Head of caudate nucleus (tissue), 42 donors: ENCODE measurements around the gene CLMP.
"Not testable (repeated sequence)": the region's sequence is repeated elsewhere in the genome, so short reads cannot be mapped to it uniquely, and the experiment has no call there.

Experiments used
- DNase-seq, 42 donors: peaks; one replicate each; pipeline versions ENCODE4 v3.0.0 to v3.0.0-alpha.2; 2020 to 2021; ENCODE audit warnings: mixed read lengths in 7 of 42
- intact Hi-C: fragments of 100-400 bp; cut with DNase I; formaldehyde crosslinking; loops from one replicate; pipeline ENCODE4 v1.15.0; 2022

Gene CLMP

DNA sequence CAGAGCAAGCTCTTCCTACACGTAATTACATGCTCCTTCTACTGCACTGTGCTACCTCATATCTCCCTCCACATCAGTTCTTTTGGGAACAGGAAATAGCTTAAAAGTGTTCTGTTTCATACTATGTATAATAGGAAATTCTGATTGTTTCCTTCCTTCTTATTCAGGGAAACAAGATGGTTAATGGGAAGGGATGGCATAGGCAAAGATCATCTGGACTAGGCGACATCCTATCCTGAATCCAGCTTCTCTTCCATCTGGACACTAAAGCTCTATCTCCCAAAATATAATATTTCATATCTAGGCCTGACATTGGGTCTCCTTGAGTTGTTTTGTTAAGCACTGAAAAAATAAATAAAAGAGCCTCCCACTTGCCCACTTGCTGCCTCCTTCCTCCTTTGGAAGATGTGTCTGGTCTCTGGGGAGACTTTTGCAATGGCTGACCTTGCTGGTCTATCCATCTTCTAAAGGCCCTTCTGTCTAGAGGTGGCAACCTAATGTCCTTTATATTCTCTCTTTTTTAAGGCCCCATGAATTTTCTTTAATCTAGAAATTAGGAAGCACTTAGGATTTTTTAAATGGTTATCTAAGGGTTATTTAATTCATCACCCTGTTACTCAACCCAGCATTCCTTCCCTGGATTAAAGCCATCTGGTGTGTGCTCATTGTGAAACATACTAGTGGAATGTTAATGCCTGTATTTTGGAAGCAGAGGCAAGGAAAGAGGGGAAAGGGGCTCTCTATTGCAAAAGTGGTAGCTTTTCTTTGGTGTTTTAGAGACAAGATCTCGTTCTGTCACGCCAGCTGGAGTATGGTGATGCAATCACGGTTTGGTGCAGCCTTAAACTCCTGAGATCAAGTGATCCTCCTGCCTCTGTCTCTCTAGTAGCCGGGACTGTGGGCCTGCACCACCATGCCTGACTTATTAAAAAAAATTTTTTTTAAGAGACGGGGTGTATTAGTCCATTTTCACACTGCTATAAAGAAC lies 20.6 kb downstream of the CLMP start:
- intact Hi-C loops: no loop called here
- DNase-seq: no peak

GRCh38 chr11:123173856-123174186 lies 21.2 kb downstream of the CLMP start:
- intact Hi-C loops: no loop called here
- no peak for DNase-seq

- intact Hi-C loops: no loop called here
- DNase-seq: no peak
Observed at GRCh38 chr11:123173040-123173855, 21.8 kb downstream of the CLMP start.

- no peak for DNase-seq
- intact Hi-C loops: no loop called here
Observed at GRCh38 chr11:123170929-123171328, 24.1 kb downstream of the CLMP start.

DNA sequence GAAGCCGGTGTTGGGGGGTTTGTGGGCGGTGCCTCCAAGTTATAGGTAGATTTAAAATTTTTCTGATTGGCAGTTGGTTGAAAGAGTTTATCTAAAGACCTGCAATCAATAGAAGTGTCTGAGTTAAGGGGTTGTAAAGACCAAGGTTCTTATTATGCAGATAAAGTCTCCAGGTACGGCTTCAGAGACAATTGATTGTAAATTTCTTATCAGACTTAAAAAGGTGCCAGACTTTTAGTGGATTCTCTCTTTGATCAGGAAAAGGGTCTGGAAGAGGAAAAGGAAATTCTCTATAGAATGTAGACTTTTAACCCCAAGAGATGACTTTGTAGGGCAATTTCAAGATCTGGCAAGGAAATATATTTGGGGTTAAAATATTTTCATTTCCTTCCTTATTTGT lies 25.2 kb downstream of the CLMP start:
- intact Hi-C loops: no loop called here
- DNase-seq: no peak

GRCh38 chr11:123168955-123169484 lies 26.0 kb downstream of the CLMP start:
- intact Hi-C loops: no loop called here
- DNase-seq: no peak

DNA sequence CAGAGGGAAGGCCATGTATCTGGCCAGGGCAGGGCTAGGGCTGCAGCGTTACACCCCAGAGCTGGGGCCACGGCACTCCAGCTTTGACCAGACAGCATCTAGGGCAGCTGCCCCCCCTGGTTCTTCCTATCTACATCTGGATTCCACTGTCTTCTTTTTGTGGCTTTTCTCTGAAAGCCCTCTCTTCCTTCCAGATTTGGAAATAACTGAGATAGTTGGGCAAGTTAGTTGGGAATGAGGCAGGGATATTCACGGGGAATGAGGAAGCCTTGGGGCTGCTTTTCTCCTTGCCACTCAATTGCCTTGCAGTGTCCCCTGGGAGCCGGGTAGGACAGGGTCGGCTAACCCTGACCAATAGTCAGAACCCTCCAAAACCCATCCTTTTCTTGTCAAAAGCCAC lies 26.8 kb downstream of the CLMP start:
- intact Hi-C loops: no loop called here
- no peak for DNase-seq

- DNase-seq: peak in 22 of 42 donors; percentile 6 to 70 (median 41)
- intact Hi-C loops: no loop called here
Observed at GRCh38 chr11:123166071-123166559, 28.9 kb downstream of the CLMP start.

DNA sequence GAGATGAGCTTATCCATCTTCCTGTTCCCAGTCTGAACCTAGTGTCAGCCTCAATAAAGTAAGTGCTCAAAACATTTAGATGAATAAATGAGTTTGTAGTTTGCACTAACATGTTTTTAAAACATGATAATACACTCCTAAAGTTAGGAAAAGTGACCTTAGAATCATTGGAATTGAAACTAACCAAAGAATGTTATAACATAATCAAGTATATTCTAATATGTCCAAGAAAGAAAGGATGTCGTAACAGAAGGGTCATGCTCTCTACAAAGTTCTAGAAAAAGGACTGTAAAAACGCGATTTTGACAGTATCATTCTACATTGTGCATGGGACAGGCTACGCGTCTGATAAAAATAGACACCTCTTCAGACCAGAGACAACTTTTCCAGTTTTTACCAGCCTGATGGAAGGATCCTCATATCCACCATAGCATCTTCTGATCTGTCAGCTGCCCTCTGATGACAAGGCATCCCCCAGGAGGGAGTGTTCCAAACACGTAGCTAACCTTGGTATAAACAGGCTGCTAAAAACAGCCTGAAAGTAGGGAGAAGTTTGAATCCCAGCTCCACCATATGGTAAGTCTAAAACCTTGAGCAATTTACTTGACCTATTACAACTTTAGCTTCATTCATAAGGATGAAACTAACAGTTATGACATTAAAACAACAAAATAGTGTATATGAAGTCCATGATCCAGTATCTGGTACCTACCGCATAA lies 30.2 kb downstream of the CLMP start:
- no peak for DNase-seq
- intact Hi-C loops: no loop called here

DNA sequence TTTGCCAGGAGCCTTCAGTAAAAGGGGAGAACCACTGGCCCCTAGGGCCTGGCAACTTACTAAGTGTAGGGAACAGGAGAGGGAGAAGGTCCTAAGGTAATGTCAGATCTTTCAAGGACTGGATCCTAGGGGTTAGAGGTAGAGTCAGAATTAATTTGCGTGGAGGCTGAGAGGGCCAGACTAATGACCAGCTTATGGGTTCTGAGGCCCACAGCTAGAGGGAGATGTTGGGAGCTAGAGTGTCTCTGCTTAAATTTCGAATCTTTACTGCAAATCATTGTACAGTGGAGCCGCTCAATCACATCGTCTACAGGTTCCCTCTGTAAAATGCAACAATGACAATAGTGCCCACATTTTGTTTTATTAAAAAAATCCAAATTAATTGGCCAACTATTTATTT lies 31.4 kb downstream of the CLMP start:
- DNase-seq: no peak
- intact Hi-C loops: no loop called here

- intact Hi-C loops: no loop called here
- no peak for DNase-seq
Observed at GRCh38 chr11:123161376-123162030, 33.5 kb downstream of the CLMP start.

- intact Hi-C loops: no loop called here
- DNase-seq: peak in 11 of 42 donors; percentile 4 to 40 (median 15)
Observed at GRCh38 chr11:123159183-123159857, 35.7 kb downstream of the CLMP start.

DNA sequence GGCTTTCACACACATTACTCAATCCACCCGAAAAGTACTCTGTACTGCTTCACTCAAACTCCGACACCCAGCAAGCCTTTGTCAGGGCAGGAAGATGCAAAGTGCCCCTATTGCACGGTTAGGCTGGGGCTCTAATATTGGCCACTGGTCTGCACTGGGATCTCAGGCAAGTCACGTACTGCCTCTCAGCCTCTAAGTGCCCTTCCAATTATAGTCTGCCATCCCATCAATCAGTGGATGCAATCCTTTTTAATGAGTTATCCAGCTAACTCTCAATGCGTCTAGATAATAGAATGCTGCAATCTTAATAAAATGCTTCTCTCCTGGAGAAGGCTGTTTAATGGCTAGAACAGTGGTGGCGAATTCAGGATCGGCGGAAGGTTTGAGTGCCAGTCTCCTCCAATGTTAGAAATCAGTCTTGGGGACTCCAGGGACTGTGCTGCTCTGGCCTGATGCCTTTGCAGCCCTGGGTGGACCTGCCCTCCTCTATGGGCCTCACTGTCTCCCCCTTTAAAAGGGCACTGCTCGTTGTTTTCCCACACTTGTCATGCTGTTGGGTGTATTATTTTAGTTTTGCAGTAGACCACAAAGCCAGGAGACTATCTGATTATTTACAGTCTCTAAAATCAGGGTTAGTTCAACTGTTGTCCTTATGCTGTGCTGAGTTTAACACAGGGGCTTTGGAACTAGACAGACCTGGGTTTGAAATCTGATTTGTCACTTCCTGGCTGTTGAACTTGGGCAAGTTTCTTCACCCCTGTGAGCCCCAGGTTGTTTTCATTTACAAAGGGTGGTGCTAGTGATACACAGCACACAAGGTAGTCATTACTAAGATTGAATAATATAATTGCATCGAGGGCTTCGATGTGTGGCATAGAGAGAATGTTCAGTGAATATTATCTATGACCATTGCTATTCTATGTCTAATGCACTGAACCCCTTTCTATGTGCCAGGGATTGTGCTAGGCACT lies 36.7 kb downstream of the CLMP start:
- no peak for DNase-seq
- intact Hi-C loops: no loop called here

- intact Hi-C loops: no loop called here
- DNase-seq: no peak
Observed at GRCh38 chr11:123152951-123153350, 42.1 kb downstream of the CLMP start.

DNA sequence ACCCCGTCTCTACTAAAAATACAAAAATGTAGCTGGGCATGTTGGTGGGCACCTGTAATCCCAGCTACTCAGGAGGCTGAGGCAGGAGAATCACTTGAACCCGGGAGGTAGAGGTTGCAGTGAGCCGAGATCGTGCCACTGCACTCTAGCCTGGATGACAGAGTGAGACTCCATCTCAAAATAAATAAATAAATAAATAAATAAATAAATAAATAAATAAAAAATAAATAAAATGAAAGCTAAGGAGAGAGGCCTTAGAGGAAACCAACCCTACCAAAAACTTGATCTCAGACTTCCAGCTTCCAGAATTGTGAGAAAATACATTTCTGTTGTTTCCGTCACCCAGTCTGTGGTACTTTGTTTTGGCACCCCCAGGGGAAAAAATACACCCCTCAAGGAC lies 42.7 kb downstream of the CLMP start:
- intact Hi-C loops, DNase-seq: not testable (repeated sequence)

GRCh38 chr11:123151796-123152195 lies 43.3 kb downstream of the CLMP start:
- no peak for DNase-seq
- intact Hi-C loops: no loop called here

GRCh38 chr11:123151366-123151765 lies 43.7 kb downstream of the CLMP start:
- intact Hi-C loops: no loop called here
- DNase-seq: no peak
